ENCODE results near the gene SORT1.
A peak's percentile ranks its signal among the peaks of the same experiment; 100 is the strongest.

The SORT1 gene

GRCh38 chr1:109272021-109272799 is 125.5 kb downstream of the SORT1 start:
- no peak for DNase-seq

GRCh38 chr1:109271458-109271857 is 126.3 kb downstream of the SORT1 start:
- no peak for DNase-seq

GRCh38 chr1:109270623-109271317 is 126.9 kb downstream of the SORT1 start:
- DNase-seq, result no peak

- DNase-seq, result no peak
Observed at GRCh38 chr1:109269981-109270622, 127.6 kb downstream of the SORT1 start.

- DNase-seq, result no peak
Observed at GRCh38 chr1:109269212-109269980, 128.3 kb downstream of the SORT1 start.

GRCh38 chr1:109268431-109269211 is 129.1 kb downstream of the SORT1 start:
- no peak for DNase-seq

GRCh38 chr1:109267743-109268300 is 129.9 kb downstream of the SORT1 start:
- no peak for DNase-seq

GRCh38 chr1:109266965-109267364 is 130.8 kb downstream of the SORT1 start:
- no peak for DNase-seq

- no peak for DNase-seq
Observed at GRCh38 chr1:109265741-109266330, 131.9 kb downstream of the SORT1 start.

GRCh38 chr1:109265016-109265415 is 132.7 kb downstream of the SORT1 start:
- DNase-seq, result no peak

- no peak for DNase-seq
Observed at GRCh38 chr1:109264379-109264755, 133.4 kb downstream of the SORT1 start.

GRCh38 chr1:109263597-109264378 is 133.9 kb downstream of the SORT1 start:
- DNase-seq, result peak; percentile 88 to 90

GRCh38 chr1:109263234-109263596 is 134.5 kb downstream of the SORT1 start:
- DNase-seq, result no peak

- DNase-seq, result no peak
Observed at GRCh38 chr1:109262231-109263055, 135.3 kb downstream of the SORT1 start.

GRCh38 chr1:109261578-109261977 is 136.1 kb downstream of the SORT1 start:
- no peak for DNase-seq

- DNase-seq, result no peak
Observed at GRCh38 chr1:109261006-109261405, 136.7 kb downstream of the SORT1 start.

GRCh38 chr1:109259674-109260557 is 137.8 kb downstream of the SORT1 start:
- DNase-seq, result no peak
